Measurements from ENCODE around the gene NCAPG2. TPM values are rescaled to one million over a fixed set of nuclear protein-coding genes. Genes with fewer than 3 reads are reported as not detected.

The NCAPG2 gene
- total RNA-seq, 1 experiment from 2014 or later, result 99.5 TPM

GRCh38 chr7:158724658-158725505 lies 20.3 kb upstream of the NCAPG2 start:
- H2AFZ ChIP-seq, result no peak overlapping the region
- intact Hi-C loops (cut with micrococcal nuclease; ENCODE audit: unreplicated experiment), result no loop called here
- ChIA-PET CTCF (no interaction called here), POLR2A (ENCODE audit: unreplicated experiment) (no interaction called here)
- H3K9me2 ChIP-seq (ENCODE audit: insufficient read depth), result no peaks in the 10 kb centered on the region
- TF ChIP-seq CTCF (conservative IDR thresholded peaks at IDR 0.05), result no peak
- TF ChIP-seq EZH2 (IDR thresholded peaks at IDR 0.05; ENCODE audit: low read depth), result no peak
- no peaks in the 10 kb centered on the region for H3K27me3 ChIP-seq (ENCODE audit: insufficient read depth, low read depth)
- H3K4me2 ChIP-seq, result no peak overlapping the region
- H3K79me2 ChIP-seq (ENCODE audit: low read depth), result no peaks in the 10 kb centered on the region
- no peaks in the 10 kb centered on the region for H3K9me3 ChIP-seq (ENCODE audit: insufficient read depth, low read depth)
- H3K27ac ChIP-seq, result no peak overlapping the region
- DNase-seq, result no peak
- peaks cover 10% of the 10 kb centered on the region; the same call in 1 of the 2 replicates for H3F3A ChIP-seq (ENCODE audit: insufficient read depth, low read depth)
- BruUV-seq (replicated peaks), result no TSS peak
- H3K4me3 ChIP-seq, result no peak overlapping the region
- no peaks in the 10 kb centered on the region for H3K36me3 ChIP-seq (ENCODE audit: low read depth)
- H3K4me1 ChIP-seq (replicated peaks; ENCODE audit: insufficient read depth), result no peaks in the 10 kb centered on the region
- no peaks in the 10 kb centered on the region for H4K20me1 ChIP-seq (ENCODE audit: insufficient read depth)

GRCh38 chr7:158723714-158724385 lies 19.2 kb upstream of the NCAPG2 start:
- no peaks in the 10 kb centered on the region for H3K27me3 ChIP-seq (ENCODE audit: insufficient read depth, low read depth)
- POLR2A ChIA-PET (ENCODE audit: unreplicated experiment), result interaction anchor here (0.6 kb wide), 1 partner anchor 12 kb away, joined by 3 read pairs; no protein-coding TSS in a partner anchor

More at GRCh38 chr7:158723714-158724385, 19.2 kb upstream of the NCAPG2 start:
- no peak for DNase-seq
- H3K4me2 ChIP-seq, result no peak overlapping the region
- no peak overlapping the region for H3K4me3 ChIP-seq
- TF ChIP-seq EZH2 (IDR thresholded peaks at IDR 0.05; ENCODE audit: low read depth) (no peak), CTCF (conservative IDR thresholded peaks at IDR 0.05) (no peak)
- H3K27ac ChIP-seq, result no peak overlapping the region
- no peaks in the 10 kb centered on the region for H3K9me3 ChIP-seq (ENCODE audit: insufficient read depth, low read depth)
- CTCF ChIA-PET, result no interaction called here
- no TSS peak for BruUV-seq (replicated peaks)
- H3K79me2 ChIP-seq (ENCODE audit: low read depth), result no peaks in the 10 kb centered on the region
- no peaks in the 10 kb centered on the region for H3K36me3 ChIP-seq (ENCODE audit: low read depth)
- H2AFZ ChIP-seq, result no peak overlapping the region
- peaks cover 12% of the 10 kb centered on the region; the same call in 1 of the 2 replicates for H3F3A ChIP-seq (ENCODE audit: insufficient read depth, low read depth)
- no peaks in the 10 kb centered on the region for H3K4me1 ChIP-seq (replicated peaks; ENCODE audit: insufficient read depth)
- H4K20me1 ChIP-seq (ENCODE audit: insufficient read depth), result no peaks in the 10 kb centered on the region
- no peaks in the 10 kb centered on the region for H3K9me2 ChIP-seq (ENCODE audit: insufficient read depth)
- intact Hi-C loops (cut with micrococcal nuclease; ENCODE audit: unreplicated experiment), result no loop called here
